IPS-18c (cell line): ENCODE measurements around the gene MOB3B.

Experiments used
- H3K4me3 ChIP-seq: 2 replicates; pipeline ENCODE4 v1.7.0; 2013; ENCODE audit warnings: low read depth, mild to moderate bottlenecking, low read length, moderate library complexity; ENCODE audit not compliant: insufficient read depth
- H3K9me3 ChIP-seq: one replicate; pipeline ENCODE4 v1.6.1; 2013; ENCODE audit warnings: mild to moderate bottlenecking, low read length, moderate library complexity; ENCODE audit not compliant: control insufficient read depth, insufficient read depth

The MOB3B gene

DNA sequence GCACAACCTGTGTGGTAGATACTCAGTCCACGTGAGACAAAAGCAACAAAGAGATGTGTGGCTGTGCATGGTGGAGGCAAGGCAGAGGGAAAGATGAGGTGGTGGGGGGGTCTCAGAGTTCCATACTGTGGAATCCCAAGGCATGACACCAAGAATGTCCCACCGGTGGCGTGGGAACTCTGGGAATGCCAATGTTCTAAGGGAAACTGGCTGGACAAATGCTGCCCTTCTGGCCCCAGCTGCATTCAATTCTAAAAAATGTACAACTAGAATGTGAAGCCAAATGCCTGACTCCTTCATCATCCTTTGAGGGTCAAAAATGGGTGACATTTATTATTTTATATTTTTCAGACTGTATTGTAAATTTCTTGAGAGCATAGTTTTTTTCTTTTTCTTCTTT, 174.4 kb downstream of the MOB3B start:
- H3K4me3 ChIP-seq = no peak overlapping the region
- no peaks in the 10 kb centered on the region for H3K9me3 ChIP-seq

DNA sequence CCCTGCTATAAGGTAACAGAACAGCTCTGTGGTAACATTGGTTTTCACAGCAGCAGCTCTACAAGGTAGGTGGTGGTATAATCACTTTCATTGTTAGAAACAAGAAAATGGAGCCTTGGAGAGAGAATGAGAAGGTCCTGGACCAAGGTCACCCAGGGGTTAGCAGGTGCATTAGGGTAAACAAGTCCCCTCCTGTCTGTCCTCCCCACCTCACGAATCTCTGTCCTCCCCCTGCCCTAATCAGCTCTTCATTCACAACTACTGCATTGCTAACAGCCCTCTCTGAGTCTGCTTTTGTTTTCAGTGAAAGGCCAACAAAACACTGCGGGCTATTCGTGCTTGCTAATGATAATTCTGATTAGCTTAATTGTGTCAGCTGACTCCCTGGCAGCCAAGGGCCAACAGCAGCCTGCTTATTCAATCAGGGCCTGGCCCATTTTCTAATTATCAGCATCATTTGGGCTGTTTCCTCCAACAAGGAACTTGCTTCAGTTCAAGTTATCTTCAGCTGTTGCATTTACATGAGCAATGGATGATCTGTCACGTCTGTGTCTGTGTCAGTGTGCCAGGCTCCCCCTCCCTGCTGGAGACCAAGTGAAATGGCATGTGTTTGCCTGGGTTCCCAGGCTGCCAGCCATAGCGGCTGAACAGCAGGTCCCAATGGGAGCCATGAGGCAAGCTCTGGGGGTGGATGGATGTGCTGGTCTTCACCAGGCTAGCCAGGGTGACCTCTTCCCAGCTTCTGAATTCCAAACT, 176.0 kb downstream of the MOB3B start:
- H3K4me3 ChIP-seq = no peak overlapping the region
- H3K9me3 ChIP-seq = no peaks in the 10 kb centered on the region

DNA sequence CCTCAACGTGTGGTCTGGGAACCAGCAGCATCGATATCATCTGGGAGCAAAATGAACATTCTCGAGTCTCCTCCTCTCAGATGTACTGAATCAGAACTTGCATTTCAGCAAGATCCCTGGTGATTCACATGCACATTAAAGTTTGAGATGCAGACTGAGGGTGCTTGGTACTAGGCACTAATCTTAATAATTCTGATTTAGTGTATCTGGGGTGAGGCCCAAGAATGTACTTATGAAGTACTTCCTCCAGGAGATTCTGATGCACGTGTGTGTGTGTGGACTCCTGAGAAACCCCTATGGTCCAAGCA, 176.5 kb downstream of the MOB3B start:
- no peak overlapping the region for H3K4me3 ChIP-seq

DNA sequence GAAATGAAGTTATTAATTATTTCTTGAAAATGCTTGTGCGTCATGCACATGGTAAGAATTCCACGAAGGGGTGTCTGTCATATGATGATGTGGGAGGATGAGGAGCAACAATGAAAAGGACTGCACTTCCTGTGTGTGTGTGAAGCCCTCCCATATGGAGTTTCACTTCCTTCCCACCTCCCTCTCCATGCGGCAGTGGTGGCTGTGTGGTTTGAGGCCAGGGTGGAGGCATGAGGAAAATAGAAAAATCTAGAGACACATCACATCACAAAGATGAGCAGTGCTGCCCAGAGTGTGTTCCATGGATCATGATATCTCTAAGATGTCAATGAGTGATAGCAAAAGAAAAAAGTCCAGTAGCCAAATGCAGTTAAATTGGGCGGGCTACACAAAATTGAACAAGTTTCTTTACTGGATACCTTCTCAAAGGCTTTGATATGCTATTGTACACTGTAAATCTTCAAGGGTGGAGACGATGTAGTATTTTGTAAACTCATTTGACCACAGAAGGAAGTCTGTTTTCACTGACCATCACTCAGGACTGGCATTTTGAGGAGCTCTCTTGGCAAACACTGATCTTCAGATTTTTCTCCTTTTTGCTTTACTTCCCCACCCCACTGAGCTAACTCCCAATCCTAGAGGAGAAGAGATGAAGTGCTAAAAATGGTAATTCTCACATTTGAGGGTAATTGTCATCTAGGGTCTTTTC, 177.0 kb downstream of the MOB3B start:
- Histone ChIP-seq H3K4me3 (no peak overlapping the region), H3K9me3 (no peaks in the 10 kb centered on the region)

More for the DNA sequence above, 176.5 kb downstream of the MOB3B start:
- no peaks in the 10 kb centered on the region for H3K9me3 ChIP-seq

DNA sequence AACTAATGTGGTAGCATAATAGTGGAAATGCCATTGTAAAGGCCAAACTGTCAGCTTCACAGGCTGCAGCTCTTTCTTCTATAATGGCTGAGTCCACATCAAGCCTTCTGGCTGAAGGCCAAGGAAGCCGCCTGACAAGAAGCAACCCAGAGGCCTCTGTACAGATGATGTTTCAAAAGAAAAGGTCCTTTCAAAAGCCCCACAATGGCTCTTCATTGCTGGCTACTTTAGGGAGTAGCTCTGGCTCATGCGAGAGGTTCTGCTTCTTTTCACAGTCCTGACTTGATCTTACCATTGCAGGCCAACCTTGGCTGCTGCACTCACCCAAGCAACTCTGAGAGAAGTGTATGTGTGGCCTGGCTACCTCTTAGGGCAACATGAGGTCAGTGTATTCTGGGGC, 178.2 kb downstream of the MOB3B start:
- H3K9me3 ChIP-seq = no peaks in the 10 kb centered on the region
- H3K4me3 ChIP-seq = no peak overlapping the region

DNA sequence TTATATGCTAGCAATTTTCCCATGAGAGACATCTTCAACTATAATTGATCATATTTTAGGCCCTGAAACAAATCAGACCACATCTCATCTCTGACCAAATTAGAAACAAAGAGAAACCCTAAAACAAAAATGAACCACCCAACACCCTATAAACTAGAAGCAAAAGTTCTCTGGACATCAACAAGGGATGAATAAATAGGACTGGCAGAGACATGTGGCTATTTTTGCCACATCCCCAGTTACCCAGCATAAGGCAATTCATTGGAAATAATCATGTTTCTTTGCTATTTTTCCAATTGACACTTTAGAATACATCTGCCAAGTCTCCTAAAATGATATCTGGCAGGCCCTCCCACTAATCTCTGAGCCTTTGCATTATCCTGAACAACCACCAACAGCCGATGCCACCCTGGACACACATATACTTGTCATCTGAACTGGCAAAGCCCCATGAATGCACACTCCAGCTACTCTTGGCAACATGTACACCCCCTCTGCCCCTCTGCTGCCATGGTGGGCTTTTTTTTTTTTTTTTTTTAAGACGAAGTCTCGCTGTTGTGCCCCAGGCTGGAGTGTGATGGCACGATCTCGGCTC, 179.1 kb downstream of the MOB3B start:
- H3K4me3 ChIP-seq = no peak overlapping the region
- no peaks in the 10 kb centered on the region for H3K9me3 ChIP-seq

DNA sequence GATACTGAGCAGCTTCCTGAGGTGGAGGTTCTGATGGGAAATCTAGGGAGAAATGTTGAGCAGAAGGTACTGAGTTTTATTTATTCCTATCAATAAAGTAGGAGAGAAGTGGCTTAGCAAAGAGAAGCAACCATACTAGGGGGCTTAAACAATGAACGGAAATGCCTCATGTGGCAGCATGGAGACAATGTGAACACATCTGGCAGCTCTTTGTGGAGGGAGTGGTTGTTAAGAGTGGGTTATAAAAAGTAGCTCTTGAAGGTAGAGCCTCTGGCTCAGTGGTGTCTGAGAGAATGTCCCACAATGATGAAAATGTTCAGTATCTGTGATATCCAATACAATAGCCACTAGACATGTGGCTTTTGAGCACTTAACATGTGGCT, 179.9 kb downstream of the MOB3B start:
- H3K9me3 ChIP-seq = no peaks in the 10 kb centered on the region

DNA sequence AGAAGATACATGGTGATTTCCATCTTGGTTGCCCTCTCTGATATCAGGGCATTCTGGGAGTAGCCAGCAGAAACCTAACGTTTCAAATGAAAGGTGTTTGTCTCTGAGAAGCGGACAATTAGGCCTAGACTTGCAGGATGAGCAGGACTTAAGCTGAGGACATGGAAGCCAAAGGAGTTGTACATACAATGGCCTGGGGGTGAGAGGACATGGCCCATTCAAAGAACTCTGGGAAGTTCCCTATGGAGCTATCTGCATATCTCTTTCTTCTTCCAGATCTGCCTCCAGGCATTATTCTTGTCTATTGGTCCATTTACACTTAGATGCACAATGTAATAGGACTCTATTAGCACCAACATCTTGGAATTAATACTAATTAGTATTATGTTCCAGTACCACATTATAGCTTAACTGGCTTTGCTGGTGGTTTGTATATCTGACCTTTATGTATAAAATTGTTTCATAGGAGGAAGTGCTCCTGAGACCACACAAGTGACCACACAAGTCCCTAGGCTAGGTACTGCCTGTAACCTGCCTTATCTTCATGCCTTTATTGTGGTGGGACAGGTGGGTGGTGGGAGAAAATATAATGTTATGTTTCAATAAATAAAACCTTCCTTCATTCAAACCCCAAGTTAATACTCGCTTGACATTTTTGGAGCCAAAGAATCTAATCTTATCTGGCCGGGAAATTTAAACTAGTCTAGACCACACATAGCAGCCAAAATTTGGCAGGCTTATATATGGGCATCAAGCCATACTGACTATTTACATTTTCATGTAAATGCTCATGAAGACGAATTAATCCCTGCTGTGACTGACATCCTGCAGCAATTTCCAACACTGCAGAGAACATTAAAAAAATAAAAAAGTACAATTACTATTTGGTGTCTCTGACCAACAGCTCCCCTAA, 180.6 kb downstream of the MOB3B start:
- H3K4me3 ChIP-seq = no peak overlapping the region
- no peaks in the 10 kb centered on the region for H3K9me3 ChIP-seq

More for the DNA sequence above, 179.9 kb downstream of the MOB3B start:
- no peak overlapping the region for H3K4me3 ChIP-seq

DNA sequence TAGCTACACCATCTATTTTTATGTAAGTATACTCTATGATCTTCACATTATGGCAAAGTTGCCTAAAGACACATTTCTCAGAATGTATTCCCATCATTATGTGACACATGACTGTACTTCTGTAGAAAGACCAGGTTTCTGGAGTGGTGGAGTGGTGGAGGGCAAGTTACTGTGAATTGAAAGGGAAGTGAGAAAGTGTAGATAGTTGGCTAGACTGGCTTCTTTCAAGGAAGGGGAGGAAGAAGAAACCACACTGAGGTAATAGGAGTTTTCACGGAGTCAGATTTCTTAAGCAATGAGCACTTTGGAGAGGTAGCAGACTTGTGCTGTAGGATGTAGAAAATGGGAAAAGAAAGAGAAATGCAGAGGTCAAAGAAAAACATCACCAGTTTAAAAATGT, 181.7 kb downstream of the MOB3B start:
- no peaks in the 10 kb centered on the region for H3K9me3 ChIP-seq
- no peak overlapping the region for H3K4me3 ChIP-seq

DNA sequence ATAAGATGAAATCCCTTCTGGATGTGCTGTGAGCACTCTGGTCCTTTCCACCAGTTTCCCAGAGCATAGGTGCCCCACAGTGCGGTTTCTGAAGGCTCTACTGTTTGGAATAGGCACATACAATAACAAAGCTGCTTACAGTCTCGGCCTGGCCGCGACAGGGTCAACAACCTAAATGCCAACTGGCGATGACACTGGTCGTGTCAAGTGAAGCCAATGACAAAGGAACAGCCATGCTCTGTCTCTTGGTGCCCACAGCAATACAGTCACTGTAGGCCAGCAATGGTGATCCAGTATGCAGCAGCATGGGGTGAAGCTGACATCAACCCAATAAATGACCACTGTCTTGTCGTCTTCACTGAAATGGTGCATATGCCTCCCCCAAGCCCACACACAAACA, 184.8 kb downstream of the MOB3B start:
- no peak overlapping the region for H3K4me3 ChIP-seq
- no peaks in the 10 kb centered on the region for H3K9me3 ChIP-seq

DNA sequence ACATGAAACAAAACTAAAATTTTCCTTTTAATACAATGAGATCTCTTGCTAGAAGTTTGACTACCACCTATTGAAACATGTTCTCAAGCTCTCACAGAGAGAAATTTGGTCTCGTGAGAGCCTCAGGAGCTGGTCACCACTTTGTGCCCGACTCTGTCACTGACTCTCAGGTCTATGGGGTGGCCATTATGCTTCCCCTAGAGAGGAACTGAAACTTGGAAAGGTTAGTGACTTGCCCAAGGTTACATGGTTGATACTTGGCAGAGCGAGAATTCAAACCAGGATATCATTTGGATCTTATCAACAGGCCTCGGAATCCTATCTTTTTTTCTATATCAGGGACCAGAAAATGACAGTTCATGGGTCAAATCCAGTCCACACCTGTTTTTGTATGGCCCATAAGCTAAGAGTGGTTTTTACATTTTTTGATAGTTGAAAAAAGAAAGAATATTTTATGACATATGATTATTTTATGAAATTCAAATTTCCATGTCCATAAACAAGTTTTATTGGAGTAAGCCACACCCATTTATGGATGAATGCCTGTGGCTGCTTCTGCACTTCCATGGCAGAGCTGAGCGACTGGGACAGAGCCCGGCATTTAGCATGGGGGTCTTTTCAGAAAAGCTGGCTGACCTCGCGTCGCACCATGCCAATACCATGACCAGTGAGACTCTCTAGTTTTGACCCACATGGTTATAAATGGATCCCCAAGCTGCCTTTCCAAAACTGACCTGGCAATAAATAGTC, 187.9 kb downstream of the MOB3B start:
- H3K4me3 ChIP-seq = no peak overlapping the region
- no peaks in the 10 kb centered on the region for H3K9me3 ChIP-seq

DNA sequence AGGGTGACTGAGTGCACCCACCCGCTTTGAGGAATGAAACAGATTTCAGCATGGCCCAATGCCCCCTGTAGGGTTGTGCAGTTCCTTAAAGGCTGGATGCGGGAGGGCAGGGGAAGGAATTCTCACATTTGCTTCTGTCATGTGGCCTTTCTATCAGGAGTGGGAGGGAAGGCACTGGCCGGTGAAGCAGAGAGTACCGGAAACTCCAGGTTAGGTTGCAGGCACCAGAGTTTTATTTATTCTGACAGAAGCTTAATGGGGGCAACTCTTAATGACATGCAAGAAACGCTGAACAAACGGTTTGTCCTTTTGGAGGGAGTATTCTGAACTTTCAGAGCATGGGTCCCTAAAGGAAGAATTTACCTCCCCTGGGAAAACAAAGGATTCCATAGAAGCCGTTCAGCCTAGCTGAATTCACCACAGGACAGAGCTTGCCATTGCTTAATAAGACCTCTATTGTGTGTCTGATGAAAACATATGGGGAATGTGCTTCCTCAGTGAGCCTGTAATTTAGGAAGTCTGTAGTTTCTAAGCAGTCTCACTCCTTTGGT, 188.6 kb downstream of the MOB3B start:
- Histone ChIP-seq H3K9me3 (no peaks in the 10 kb centered on the region), H3K4me3 (no peak overlapping the region)

DNA sequence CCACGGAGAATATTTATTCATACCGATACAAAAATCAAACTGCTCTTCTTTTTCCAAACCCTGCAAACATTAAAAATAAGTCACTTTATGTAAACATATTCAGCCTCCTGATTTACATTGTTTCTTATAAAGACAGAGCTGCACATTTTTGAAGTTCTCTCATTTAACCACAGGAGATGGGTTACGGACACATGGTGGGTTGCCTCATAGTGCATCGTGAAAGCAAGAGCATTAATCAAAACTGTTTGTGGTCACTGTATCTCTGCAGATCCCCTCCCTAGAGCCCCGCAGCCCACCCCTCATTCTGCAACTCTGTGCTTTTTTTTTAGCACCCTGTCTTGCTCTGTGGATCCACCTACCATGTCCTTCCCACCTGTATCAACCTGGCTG, 189.3 kb downstream of the MOB3B start:
- Histone ChIP-seq H3K4me3 (no peak overlapping the region), H3K9me3 (no peaks in the 10 kb centered on the region)

DNA sequence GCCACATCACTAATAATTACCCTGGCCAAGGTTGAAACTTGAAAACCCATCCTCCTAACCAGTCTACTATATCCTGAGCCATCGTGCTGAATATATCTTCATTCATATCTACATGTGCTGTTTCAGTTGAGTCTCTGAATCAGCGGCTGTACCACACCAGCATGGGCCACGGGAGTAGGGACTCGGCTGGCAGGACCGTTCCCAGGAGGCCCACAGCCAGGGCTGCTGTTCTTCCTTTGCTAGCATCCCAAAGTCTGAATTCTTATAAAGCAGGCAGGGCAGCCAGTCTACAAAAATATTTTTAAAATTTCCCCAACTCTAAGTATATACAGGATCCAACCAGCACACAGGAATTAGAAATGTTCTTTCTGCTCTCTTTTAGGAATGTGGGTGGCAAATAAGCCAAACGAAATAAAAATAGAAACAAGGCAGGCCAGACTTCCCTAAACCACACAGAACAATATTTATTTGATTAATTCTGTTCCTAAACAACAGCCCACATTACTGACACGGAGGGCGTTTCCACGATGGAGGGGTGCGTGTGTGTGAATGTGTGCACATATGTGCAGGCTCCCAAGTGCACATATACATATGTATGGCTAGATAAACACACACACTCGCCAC, 189.8 kb downstream of the MOB3B start:
- H3K9me3 ChIP-seq = no peaks in the 10 kb centered on the region
- H3K4me3 ChIP-seq = no peak overlapping the region

DNA sequence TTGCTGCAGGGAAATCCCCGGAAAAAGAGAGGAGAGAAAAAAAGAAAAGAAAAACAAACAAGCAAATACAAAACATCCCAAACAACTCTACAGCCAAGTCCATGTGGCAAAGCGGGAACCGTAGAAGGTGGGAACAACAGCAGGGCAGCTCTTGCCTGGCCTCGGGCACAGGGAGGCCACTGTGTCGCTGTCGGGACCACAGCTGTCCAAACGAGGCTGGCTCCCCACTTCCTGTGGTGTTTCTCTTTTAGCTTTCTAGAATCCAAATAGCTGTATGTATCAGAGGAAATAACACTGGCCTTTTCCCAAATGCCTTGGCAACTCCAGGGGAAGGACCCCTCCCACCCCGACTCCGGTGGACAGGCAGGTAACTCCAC, 191.1 kb downstream of the MOB3B start:
- Histone ChIP-seq H3K9me3 (no peaks in the 10 kb centered on the region), H3K4me3 (no peak overlapping the region)

DNA sequence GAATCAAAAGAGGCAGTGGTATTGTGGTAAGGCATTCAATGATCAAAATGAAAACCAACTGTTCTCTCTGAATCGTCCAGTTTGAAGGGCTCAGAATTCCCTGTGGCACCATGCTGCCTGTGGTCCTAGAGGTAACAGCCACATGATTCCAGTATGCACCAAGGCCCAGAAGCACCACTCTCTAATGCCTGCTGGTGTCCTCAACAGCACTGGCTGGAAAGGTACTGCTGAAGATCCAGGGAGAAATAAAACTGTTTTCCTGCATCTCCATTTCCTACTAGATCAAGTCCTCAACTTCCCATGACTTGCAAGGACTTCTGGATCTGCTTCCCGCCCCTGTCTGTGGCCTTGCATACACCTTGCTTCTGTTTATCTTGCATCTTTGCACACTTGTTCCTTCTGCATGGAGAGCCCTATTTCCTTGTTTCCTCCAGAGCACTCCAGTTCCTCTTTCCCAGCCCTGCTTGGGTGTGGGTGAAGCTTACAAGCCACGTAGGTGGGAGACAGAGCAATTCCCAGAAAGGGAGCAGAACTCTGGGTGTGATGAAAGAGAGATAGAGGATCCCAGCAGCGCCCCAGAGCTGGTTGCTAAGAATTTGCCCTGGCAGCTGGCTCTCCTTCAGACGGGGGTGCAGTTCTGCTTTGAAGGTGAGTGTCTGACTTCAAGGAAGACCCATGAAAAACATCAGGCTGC, 191.6 kb downstream of the MOB3B start:
- Histone ChIP-seq H3K4me3 (no peak overlapping the region), H3K9me3 (no peaks in the 10 kb centered on the region)
